Measurements from ENCODE around the gene MYH9.
"Not testable (repeated sequence)": the region's sequence is repeated elsewhere in the genome, so short reads cannot be mapped to it uniquely, and the experiment has no call there.

MYH9 gene

GRCh38 chr22:36395055-36395849 lies 7.5 kb upstream of the MYH9 start:
- no peaks in the 10 kb centered on the region for H3K27me3 ChIP-seq (ENCODE audit: insufficient read depth, low read length)
- no peak overlapping the region for H3K9ac ChIP-seq (ENCODE audit: low read depth, low read length)
- no peak overlapping the region for H3K4me3 ChIP-seq (ENCODE audit: low read length)
- no peak overlapping the region for H3K27ac ChIP-seq (ENCODE audit: low read length)
- H3K4me1 ChIP-seq (ENCODE audit: insufficient read depth, low read length) = peaks cover 4% of the 10 kb centered on the region; the same call in 1 of the 2 replicates
- H3K36me3 ChIP-seq (ENCODE audit: insufficient read depth, low read depth, low read length) = no peaks in the 10 kb centered on the region
- no peaks in the 10 kb centered on the region for H3K9me3 ChIP-seq (ENCODE audit: insufficient read depth, low read depth, low read length)

DNA sequence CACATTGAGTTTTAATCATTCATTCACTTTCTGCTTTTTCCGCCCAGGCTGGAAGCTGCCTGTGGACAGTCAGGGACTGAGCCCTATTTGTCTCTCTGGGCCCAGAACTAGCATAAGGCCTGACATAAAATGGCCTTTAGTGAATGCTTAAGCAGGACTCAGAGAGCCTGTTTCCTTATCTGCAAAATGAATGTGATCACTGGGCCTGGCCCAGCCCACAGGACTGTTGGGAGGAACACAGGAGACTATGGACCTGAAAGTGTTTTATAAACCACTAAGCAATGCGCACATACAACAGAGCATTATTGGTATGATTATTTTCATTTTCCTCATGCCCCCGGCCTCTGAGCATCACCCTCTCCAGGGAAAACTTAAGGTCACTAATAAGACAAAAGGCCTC lies 3.9 kb upstream of the MYH9 start:
- Histone ChIP-seq H3K4me3 (ENCODE audit: low read length) (no peak overlapping the region), H3K4me1 (ENCODE audit: insufficient read depth, low read length) (no peaks in the 10 kb centered on the region), H3K27ac (ENCODE audit: low read length) (no peak overlapping the region), H3K27me3 (ENCODE audit: insufficient read depth, low read length) (no peaks in the 10 kb centered on the region), H3K9me3 (ENCODE audit: insufficient read depth, low read depth, low read length) (no peaks in the 10 kb centered on the region), H3K9ac (ENCODE audit: low read depth, low read length) (no peak overlapping the region), H3K36me3 (ENCODE audit: insufficient read depth, low read depth, low read length) (no peaks in the 10 kb centered on the region)

DNA sequence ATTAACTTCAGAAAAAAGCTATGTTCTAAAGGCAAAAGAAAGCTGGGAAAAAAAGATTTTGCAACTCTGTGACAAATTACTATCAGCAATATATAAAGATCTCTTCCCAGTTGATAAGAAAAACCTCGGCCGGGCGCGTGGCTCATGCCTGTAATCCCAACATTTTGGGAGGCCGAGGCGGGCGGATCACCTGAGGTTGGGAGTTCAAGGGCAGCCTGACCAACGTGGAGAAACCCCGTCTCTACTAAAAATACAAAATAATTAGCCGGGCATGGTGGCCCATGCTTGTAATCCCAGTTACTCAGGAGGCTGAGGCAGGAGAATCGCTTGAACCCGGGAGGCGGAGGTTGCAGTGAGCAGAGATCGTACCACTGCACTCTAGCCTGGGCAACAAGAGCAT lies 1.4 kb upstream of the MYH9 start:
- Histone ChIP-seq H3K4me3 (ENCODE audit: low read length) (peak overlapping the region; percentile 63; the same call in 1 of the 2 replicates), H3K9ac (ENCODE audit: low read depth, low read length) (peak overlapping the region; percentile 62; the same call in 1 of the 2 replicates)
- not testable (repeated sequence) for H3K4me1 ChIP-seq (ENCODE audit: insufficient read depth, low read length); H3K9me3 ChIP-seq (ENCODE audit: insufficient read depth, low read depth, low read length); H3K36me3 ChIP-seq (ENCODE audit: insufficient read depth, low read depth, low read length); H3K27ac ChIP-seq (ENCODE audit: low read length); H3K27me3 ChIP-seq (ENCODE audit: insufficient read depth, low read length)

GRCh38 chr22:36387709-36387958 lies 133 bp downstream of the MYH9 start:
- Histone ChIP-seq H3K27ac (ENCODE audit: low read length) (no peak overlapping the region), H3K9ac (ENCODE audit: low read depth, low read length) (peak overlapping the region; percentile 83; the same call in 1 of the 2 replicates), H3K4me1 (ENCODE audit: insufficient read depth, low read length) (peaks cover 6% of the 10 kb centered on the region; the same call in 1 of the 2 replicates), H3K4me3 (ENCODE audit: low read length) (peak overlapping the region; percentile 70; the same call in 1 of the 2 replicates), H3K36me3 (ENCODE audit: insufficient read depth, low read depth, low read length) (peaks cover 7% of the 10 kb centered on the region), H3K9me3 (ENCODE audit: insufficient read depth, low read depth, low read length) (no peaks in the 10 kb centered on the region), H3K27me3 (ENCODE audit: insufficient read depth, low read length) (no peaks in the 10 kb centered on the region)

GRCh38 chr22:36386900-36387708 lies 663 bp downstream of the MYH9 start:
- H3K27ac ChIP-seq (ENCODE audit: low read length) = no peak overlapping the region
- H3K9ac ChIP-seq (ENCODE audit: low read depth, low read length) = peak overlapping the region; percentile 83; the same call in 1 of the 2 replicates
- peaks cover 6% of the 10 kb centered on the region; the same call in 1 of the 2 replicates for H3K4me1 ChIP-seq (ENCODE audit: insufficient read depth, low read length)
- H3K9me3 ChIP-seq (ENCODE audit: insufficient read depth, low read depth, low read length) = no peaks in the 10 kb centered on the region
- H3K36me3 ChIP-seq (ENCODE audit: insufficient read depth, low read depth, low read length) = peaks cover 7% of the 10 kb centered on the region
- H3K4me3 ChIP-seq (ENCODE audit: low read length) = peak overlapping the region; percentile 70
- no peaks in the 10 kb centered on the region for H3K27me3 ChIP-seq (ENCODE audit: insufficient read depth, low read length)

- Histone ChIP-seq H3K9ac (ENCODE audit: low read depth, low read length) (peak overlapping the region; percentile 83; the same call in 1 of the 2 replicates), H3K36me3 (ENCODE audit: insufficient read depth, low read depth, low read length) (peaks cover 11% of the 10 kb centered on the region), H3K9me3 (ENCODE audit: insufficient read depth, low read depth, low read length) (no peaks in the 10 kb centered on the region), H3K27ac (ENCODE audit: low read length) (no peak overlapping the region), H3K27me3 (ENCODE audit: insufficient read depth, low read length) (no peaks in the 10 kb centered on the region), H3K4me1 (ENCODE audit: insufficient read depth, low read length) (peaks cover 6% of the 10 kb centered on the region; the same call in 1 of the 2 replicates), H3K4me3 (ENCODE audit: low read length) (peak overlapping the region; percentile 70)
Measured at GRCh38 chr22:36386351-36386899, 1.3 kb downstream of the MYH9 start.

DNA sequence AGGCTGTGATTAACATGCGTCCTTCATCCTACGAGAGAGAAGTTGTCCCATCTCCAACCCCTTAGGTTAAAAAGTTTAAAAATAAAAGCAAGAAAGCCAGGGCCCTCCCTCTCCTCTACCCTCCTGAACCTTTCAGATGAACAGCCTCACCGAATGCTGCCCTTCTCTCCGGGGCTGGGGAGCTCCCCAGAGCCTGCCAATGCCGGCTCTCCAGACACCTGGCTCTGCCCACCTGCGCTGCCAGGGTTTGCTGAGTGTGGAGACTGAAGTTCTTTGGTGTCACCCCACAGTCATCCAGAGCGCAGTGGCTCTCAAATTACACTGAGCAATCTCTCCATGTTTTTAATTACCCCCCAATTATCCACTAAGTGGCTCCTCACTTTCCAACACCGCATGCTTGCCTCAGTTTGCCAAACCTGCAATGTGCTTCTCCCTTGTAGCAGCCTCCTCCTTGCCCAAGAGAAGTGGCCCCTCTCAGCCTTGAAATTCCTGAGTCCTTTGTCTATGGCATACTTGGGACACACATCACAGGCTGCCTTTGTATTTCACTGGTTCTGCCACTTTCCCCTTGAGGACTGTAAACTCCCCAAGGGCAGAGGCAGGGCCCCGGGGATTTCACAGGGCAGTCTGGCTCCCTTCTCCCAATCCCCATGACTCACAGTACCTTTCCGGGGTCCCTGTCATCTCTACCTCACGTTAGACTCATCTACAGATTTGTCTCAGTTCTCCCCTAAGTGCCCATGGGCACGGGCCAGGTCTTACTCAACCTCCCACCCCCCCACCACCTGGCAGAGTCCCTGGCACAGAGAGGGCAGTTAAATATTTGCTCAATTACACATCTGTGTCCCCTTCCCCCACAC lies 2.0 kb downstream of the MYH9 start:
- H3K9ac ChIP-seq (ENCODE audit: low read depth, low read length) = peak overlapping the region; percentile 83; the same call in 1 of the 2 replicates
- H3K4me3 ChIP-seq (ENCODE audit: low read length) = peak overlapping the region; percentile 70
- peak overlapping the region; percentile 9 for H3K27ac ChIP-seq (ENCODE audit: low read length)
- no peaks in the 10 kb centered on the region for H3K9me3 ChIP-seq (ENCODE audit: insufficient read depth, low read depth, low read length)
- H3K27me3 ChIP-seq (ENCODE audit: insufficient read depth, low read length) = no peaks in the 10 kb centered on the region
- H3K4me1 ChIP-seq (ENCODE audit: insufficient read depth, low read length) = peaks cover 6% of the 10 kb centered on the region; the same call in 1 of the 2 replicates
- H3K36me3 ChIP-seq (ENCODE audit: insufficient read depth, low read depth, low read length) = peaks cover 12% of the 10 kb centered on the region

DNA sequence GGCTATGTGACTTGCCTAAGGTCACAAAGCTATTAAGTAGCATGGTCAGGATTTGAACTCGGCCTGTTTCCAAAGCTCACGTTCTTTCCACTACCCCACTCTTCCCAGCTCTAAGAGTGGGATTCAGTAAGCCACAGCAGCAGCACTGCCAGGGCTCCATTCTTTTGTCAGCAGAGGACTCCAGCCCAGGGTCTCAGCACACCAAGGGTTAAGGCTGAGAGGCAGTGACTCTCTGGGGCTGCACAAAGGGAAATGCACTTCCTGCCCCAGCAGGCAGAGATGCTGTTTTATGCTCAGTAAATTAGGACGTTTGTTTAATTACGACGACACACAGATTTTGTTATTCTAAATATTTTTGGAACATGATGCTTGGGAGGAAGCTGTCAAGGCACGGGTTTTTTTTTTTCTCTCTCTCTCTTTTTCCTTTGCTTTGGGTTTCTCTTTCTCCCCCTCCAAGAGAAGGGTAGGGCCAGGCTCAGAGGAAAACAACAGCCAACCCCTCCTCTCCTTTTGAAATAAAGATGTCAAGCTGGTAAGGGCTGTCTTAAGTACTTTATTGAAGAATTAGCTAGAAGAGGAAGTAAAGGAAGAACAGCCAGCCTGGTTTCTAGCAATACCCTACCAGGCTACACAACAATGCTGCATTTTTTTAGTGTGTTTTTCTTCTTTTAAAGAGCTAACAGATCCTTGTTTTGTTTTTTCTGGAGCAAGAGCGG lies 2.8 kb downstream of the MYH9 start:
- peak overlapping the region; percentile 83; the same call in 1 of the 2 replicates for H3K9ac ChIP-seq (ENCODE audit: low read depth, low read length)
- H3K9me3 ChIP-seq (ENCODE audit: insufficient read depth, low read depth, low read length) = no peaks in the 10 kb centered on the region
- H3K4me3 ChIP-seq (ENCODE audit: low read length) = peak overlapping the region; percentile 70
- H3K36me3 ChIP-seq (ENCODE audit: insufficient read depth, low read depth, low read length) = peaks cover 12% of the 10 kb centered on the region
- H3K4me1 ChIP-seq (ENCODE audit: insufficient read depth, low read length) = peaks cover 6% of the 10 kb centered on the region; the same call in 1 of the 2 replicates
- H3K27ac ChIP-seq (ENCODE audit: low read length) = peak overlapping the region; percentile 9
- no peaks in the 10 kb centered on the region for H3K27me3 ChIP-seq (ENCODE audit: insufficient read depth, low read length)

GRCh38 chr22:36383110-36383581 lies 4.6 kb downstream of the MYH9 start:
- H3K27ac ChIP-seq (ENCODE audit: low read length) = no peak overlapping the region
- H3K9me3 ChIP-seq (ENCODE audit: insufficient read depth, low read depth, low read length) = no peaks in the 10 kb centered on the region
- H3K4me1 ChIP-seq (ENCODE audit: insufficient read depth, low read length) = peaks cover 11% of the 10 kb centered on the region; the same call in 1 of the 2 replicates
- H3K4me3 ChIP-seq (ENCODE audit: low read length) = no peak overlapping the region
- peaks cover 13% of the 10 kb centered on the region for H3K36me3 ChIP-seq (ENCODE audit: insufficient read depth, low read depth, low read length)
- no peaks in the 10 kb centered on the region for H3K27me3 ChIP-seq (ENCODE audit: insufficient read depth, low read length)
- H3K9ac ChIP-seq (ENCODE audit: low read depth, low read length) = no peak overlapping the region

DNA sequence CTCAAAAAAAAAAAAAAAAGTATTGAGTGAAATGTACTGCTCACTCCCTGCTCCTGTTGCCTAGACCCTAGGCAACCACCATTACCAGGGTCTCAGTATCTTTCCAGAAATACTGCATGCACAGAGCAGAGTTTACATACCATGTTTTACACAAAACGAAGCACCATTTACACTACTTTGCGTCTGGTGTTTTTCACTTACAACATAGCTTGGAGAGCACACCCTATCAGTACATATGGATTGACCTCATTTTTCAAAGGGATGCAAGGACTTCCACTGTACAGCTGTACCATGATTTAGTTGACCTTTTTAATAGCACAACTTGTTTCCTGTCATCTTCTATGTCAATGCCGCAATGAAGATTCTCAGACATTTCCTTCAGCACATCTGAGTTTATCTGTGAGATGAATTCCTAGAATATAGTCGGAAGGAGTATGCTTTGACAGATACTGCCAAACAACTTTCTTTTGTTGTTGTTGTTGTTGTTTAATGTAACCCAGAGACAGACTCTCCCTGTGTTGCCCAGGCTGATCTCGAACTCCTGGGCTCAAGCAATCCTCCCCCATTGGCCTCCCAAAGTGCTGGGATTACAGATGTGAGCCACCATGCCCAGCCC lies 6.1 kb downstream of the MYH9 start:
- no peak overlapping the region for H3K27ac ChIP-seq (ENCODE audit: low read length)
- peaks cover 20% of the 10 kb centered on the region for H3K36me3 ChIP-seq (ENCODE audit: insufficient read depth, low read depth, low read length)
- H3K4me3 ChIP-seq (ENCODE audit: low read length) = no peak overlapping the region
- H3K4me1 ChIP-seq (ENCODE audit: insufficient read depth, low read length) = peaks cover 11% of the 10 kb centered on the region; the same call in 1 of the 2 replicates
- H3K9me3 ChIP-seq (ENCODE audit: insufficient read depth, low read depth, low read length) = no peaks in the 10 kb centered on the region
- H3K9ac ChIP-seq (ENCODE audit: low read depth, low read length) = no peak overlapping the region
- H3K27me3 ChIP-seq (ENCODE audit: insufficient read depth, low read length) = no peaks in the 10 kb centered on the region
